Measurements from ENCODE around the gene ZNF280C.

DNA sequence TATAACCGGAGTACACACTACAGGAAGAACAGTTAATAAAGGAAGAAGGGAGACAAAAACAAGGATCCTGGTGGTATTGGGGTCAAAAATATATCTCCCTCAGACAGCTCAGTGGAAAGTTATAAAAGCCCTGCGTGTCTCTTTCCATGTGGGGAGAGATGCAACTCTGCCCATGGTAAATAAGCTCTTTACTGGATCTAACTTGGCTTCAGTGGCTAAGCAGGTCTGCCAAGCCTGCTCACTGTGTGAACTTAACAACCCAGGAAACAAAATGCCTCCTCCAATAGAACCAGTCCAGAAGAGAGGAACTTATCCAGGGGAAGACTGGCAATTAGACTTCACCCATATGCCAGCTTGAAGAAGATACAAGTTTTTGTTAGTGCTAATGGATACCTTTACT, 17.0 kb upstream of the ZNF280C start:
- TF ChIP-seq POLR2A (IDR thresholded peaks at IDR 0.05): no peak
- TF ChIP-seq, protein P1, sequence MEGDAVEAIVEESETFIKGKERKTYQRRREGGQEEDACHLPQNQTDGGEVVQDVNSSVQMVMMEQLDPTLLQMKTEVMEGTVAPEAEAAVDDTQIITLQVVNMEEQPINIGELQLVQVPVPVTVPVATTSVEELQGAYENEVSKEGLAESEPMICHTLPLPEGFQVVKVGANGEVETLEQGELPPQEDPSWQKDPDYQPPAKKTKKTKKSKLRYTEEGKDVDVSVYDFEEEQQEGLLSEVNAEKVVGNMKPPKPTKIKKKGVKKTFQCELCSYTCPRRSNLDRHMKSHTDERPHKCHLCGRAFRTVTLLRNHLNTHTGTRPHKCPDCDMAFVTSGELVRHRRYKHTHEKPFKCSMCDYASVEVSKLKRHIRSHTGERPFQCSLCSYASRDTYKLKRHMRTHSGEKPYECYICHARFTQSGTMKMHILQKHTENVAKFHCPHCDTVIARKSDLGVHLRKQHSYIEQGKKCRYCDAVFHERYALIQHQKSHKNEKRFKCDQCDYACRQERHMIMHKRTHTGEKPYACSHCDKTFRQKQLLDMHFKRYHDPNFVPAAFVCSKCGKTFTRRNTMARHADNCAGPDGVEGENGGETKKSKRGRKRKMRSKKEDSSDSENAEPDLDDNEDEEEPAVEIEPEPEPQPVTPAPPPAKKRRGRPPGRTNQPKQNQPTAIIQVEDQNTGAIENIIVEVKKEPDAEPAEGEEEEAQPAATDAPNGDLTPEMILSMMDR (IDR thresholded peaks at IDR 0.05): no peak

Data from tibial nerve (tissue), 3 donors.